Brain microvascular endothelial cell (primary cell): Measurements from ENCODE around the gene WNK4.

ENCODE experiments used
- DNase-seq: peaks from one replicate; pipeline ENCODE4 v3.0.0-alpha.2; 2020
- H3K27ac ChIP-seq: fragments of 250-450 bp; sonication (Bioruptor Pico); 2 replicates; pipeline ENCODE4 v1.5.1; 2020; ENCODE audit warnings: mild to moderate bottlenecking, moderate library complexity
- H3K27me3 ChIP-seq: fragments of 250-450 bp; sonication (Bioruptor Pico); replicated peaks from 2 replicates; pipeline ENCODE4 v1.5.1; 2020; ENCODE audit warnings: mild to moderate bottlenecking
- H3K36me3 ChIP-seq: fragments of 250-450 bp; sonication (Bioruptor Pico); replicated peaks from 2 replicates; pipeline ENCODE4 v1.5.1; 2020; ENCODE audit warnings: mild to moderate bottlenecking
- H3K4me3 ChIP-seq: 2 replicates; pipeline ENCODE4 v1.5.1; 2011; ENCODE audit warnings: low read depth, mild to moderate bottlenecking, control low read depth, low read length, moderate library complexity
- CTCF ChIP-seq: IDR thresholded peaks from 2 replicates; pipeline ENCODE4 v1.5.1; 2011; ENCODE audit warnings: low read depth, mild to moderate bottlenecking, moderate library complexity, low read length, control low read depth, inconsistent platforms; ENCODE audit errors: missing control alignments
- in situ Hi-C: cut with HindIII; loops from 2 replicates; pipeline ENCODE4 v1.10.0; 2017; ENCODE audit warnings: low sequenced_read_pairs, low pct_ligation_motif_present

The WNK4 gene

GRCh38 chr17:42797067-42798007 lies 16.9 kb downstream of the WNK4 start:
- Histone ChIP-seq H3K27ac (no peak overlapping the region), H3K36me3 (no peaks in the 10 kb centered on the region), H3K27me3 (no peaks in the 10 kb centered on the region), H3K4me3 (peak overlapping the region; percentile 98)
- in situ Hi-C loops = no loop called here
- no peak for DNase-seq
- TF ChIP-seq CTCF = no peak

DNA sequence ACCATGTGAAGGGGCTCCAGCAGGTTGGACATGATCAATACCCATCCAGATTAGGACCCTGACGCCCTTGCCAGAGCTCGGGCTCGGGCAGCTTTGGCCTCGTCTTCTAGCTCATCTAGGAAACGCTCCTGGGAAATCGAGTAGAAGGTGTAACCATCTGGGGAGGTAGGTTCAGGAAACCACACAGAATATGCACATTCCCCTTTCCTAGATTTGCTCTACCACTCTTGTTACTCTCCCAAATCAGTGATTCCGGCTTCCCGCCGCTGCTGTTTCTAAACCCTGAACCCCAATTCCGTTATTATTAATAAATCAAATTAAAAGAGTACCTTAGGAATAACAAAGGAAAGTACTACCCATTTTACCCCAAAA lies 17.6 kb downstream of the WNK4 start:
- Histone ChIP-seq H3K4me3 (peak overlapping the region; percentile 98), H3K27ac (peak overlapping the region; percentile 33), H3K36me3 (no peaks in the 10 kb centered on the region), H3K27me3 (no peaks in the 10 kb centered on the region)
- no peak for TF ChIP-seq CTCF
- DNase-seq = no peak
- in situ Hi-C loops = no loop called here

- Histone ChIP-seq H3K27me3 (no peaks in the 10 kb centered on the region), H3K36me3 (no peaks in the 10 kb centered on the region), H3K27ac (peak within 1 kb of the TSS; percentile 33), H3K4me3 (peak within 1 kb of the TSS; percentile 98)
- TF ChIP-seq CTCF = peak; percentile 24
- in situ Hi-C loops = no loop called here
- peak; percentile 78 for DNase-seq
Measured at GRCh38 chr17:42798383-42799380, 18.3 kb downstream of the WNK4 start, which contains the start of the genes CNTD1 and COA3. Gene CNTD1 (plus strand): TSS chr17:42798861. CDS start chr17:42799068, 207 bp downstream. Gene COA3 (minus strand): TSS chr17:42798704. CDS start chr17:42798681, 23 bp downstream.

DNA sequence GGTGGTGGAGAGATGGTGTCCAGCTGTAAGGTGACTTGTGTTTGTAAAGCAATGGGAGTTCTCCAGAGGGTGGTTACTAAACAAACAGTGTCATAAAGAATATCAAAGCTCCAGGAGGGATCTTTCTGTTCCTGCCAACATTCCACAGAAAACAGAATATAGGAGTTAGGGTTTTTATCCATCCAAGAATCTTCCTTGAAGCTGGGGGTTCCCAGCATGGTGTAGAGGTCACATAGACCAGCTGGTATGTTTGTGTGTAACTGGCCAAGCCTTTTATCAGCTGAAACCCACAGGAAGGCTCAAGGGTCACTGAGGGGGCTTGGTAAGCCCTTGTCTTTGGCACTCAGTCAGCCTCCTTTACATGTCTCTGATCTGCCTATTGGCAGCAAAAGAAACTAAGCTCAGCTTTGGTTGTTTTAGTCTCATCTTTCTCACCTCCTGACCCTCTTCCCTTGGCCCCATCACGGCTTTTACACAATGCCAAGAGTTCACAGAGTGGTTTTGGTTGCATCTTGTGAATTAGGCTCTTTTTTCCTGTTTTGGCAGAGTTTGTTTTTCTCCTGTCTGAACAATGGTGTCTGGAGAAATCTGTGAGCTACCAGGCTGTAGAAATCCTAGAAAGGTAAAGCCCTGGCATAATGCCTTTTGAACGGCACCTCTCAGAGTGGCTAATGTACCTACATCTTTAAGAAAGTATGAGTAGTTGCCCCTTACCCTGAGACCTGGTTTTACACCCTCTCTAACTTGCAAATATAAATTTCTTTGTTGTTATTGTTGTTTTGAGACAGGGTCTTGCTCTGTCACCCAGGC lies 22.9 kb downstream of the WNK4 start:
- Histone ChIP-seq H3K4me3 (no peak overlapping the region), H3K27me3 (no peaks in the 10 kb centered on the region), H3K36me3 (no peaks in the 10 kb centered on the region), H3K27ac (no peak overlapping the region)
- in situ Hi-C loops = no loop called here
- DNase-seq = no peak
- no peak for TF ChIP-seq CTCF

DNA sequence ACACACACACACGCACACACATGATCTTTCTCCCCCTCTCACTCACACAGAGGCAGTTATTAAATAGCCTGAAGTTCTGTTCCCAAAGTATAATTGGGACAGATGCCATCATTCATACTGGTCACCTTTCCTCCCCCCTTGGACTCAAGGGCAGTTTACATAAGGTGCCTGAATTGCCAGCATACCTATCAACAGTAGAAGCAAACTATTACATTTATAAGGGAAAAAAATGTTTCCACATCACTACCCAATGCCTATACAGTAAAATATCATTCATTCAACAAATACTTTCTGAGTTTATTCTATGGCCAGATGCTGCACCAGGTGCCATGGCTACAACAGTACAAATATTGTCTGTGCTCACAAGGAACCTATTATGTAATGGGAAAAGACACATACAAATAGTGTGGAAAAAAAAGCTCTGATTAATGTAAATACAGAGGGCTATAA lies 24.5 kb downstream of the WNK4 start:
- Histone ChIP-seq H3K27ac (no peak overlapping the region), H3K27me3 (no peaks in the 10 kb centered on the region), H3K4me3 (no peak overlapping the region), H3K36me3 (no peaks in the 10 kb centered on the region)
- TF ChIP-seq CTCF = no peak
- in situ Hi-C loops = no loop called here
- DNase-seq = no peak
